ENCODE data around the gene CASKIN2. TPM values are rescaled to one million over a fixed set of nuclear protein-coding genes. Genes with fewer than 3 reads are reported as not detected.

The CASKIN2 gene
- total RNA-seq, 1 donor from 2014 or later: 9.5 TPM

GRCh38 chr17:75558666-75559530 is 43.6 kb upstream of the CASKIN2 start:
- DNase-seq (ENCODE audit: low read depth): no peak
- no peak for TF ChIP-seq CTCF (conservative IDR thresholded peaks at IDR 0.05; ENCODE audit: low read depth, low read length)
- no peak overlapping the region for H3K4me3 ChIP-seq (ENCODE audit: low read depth, low read length)

GRCh38 chr17:75557852-75558665 is 42.7 kb upstream of the CASKIN2 start:
- H3K4me3 ChIP-seq (ENCODE audit: low read depth, low read length): no peak overlapping the region
- no peak for TF ChIP-seq CTCF (conservative IDR thresholded peaks at IDR 0.05; ENCODE audit: low read depth, low read length)
- DNase-seq (ENCODE audit: low read depth): no peak

- TF ChIP-seq CTCF (conservative IDR thresholded peaks at IDR 0.05; ENCODE audit: low read depth, low read length): no peak
- H3K4me3 ChIP-seq (ENCODE audit: low read depth, low read length): no peak overlapping the region
- DNase-seq (ENCODE audit: low read depth): peak; percentile 42
Observed at GRCh38 chr17:75557075-75557851, 41.9 kb upstream of the CASKIN2 start.

- DNase-seq (ENCODE audit: low read depth): no peak
- H3K4me3 ChIP-seq (ENCODE audit: low read depth, low read length): no peak overlapping the region
- TF ChIP-seq CTCF (conservative IDR thresholded peaks at IDR 0.05; ENCODE audit: low read depth, low read length): no peak
Observed at GRCh38 chr17:75555679-75556153, 40.4 kb upstream of the CASKIN2 start.

- H3K4me3 ChIP-seq (ENCODE audit: low read depth, low read length): no peak overlapping the region
- no peak for TF ChIP-seq CTCF (conservative IDR thresholded peaks at IDR 0.05; ENCODE audit: low read depth, low read length)
- DNase-seq (ENCODE audit: low read depth): no peak
Observed at GRCh38 chr17:75553295-75554110, 38.2 kb upstream of the CASKIN2 start.

Measured in epithelial cell of proximal tubule (primary cell).